Small intestine (tissue), 7 donors: ENCODE data around the gene SAA2. TPM values are rescaled to one million over a fixed set of nuclear protein-coding genes. Genes with fewer than 3 reads are reported as not detected.

Experiments used
- DNase-seq, 2 donors: peaks; one replicate each; pipeline versions ENCODE4 v3.0.0 to v3.0.0-alpha.2; 2013
- FAIRE-seq: peaks from 2 replicates; lab custom pipeline; 2012; peaks lifted over from hg19 to GRCh38; lab: Jason Lieb, UNC
- H3K27ac ChIP-seq, 3 donors: one replicate each; pipeline ENCODE4 v1.5.1; 2013; ENCODE audit warnings: low read length in 2 of 3, mild to moderate bottlenecking in 2 of 3, control low read depth in 1 of 3, inconsistent platforms in 1 of 3, low read depth in 1 of 3, moderate library complexity in 1 of 3
- H3K27me3 ChIP-seq, 3 donors: one replicate each; pipeline ENCODE4 v1.6.1; 2013; ENCODE audit warnings: low read length in 3 of 3, inconsistent platforms in 1 of 3; ENCODE audit not compliant: control insufficient read depth in 3 of 3, insufficient read depth in 3 of 3
- H3K36me3 ChIP-seq, 3 donors: one replicate each; pipeline ENCODE4 v1.6.1; 2013; ENCODE audit warnings: low read length in 3 of 3, inconsistent platforms in 1 of 3, low read depth in 1 of 3, mild to moderate bottlenecking in 1 of 3, moderate library complexity in 1 of 3; ENCODE audit not compliant: control insufficient read depth in 3 of 3, insufficient read depth in 2 of 3
- H3K4me1 ChIP-seq, 3 donors: one replicate each; pipeline ENCODE4 v1.6.1; 2013; ENCODE audit warnings: low read length in 2 of 3, inconsistent platforms in 1 of 3, low read depth in 1 of 3, mild to moderate bottlenecking in 1 of 3, moderate library complexity in 1 of 3; ENCODE audit not compliant: control insufficient read depth in 3 of 3, insufficient read depth in 2 of 3
- H3K4me3 ChIP-seq, 3 donors: one replicate each; pipeline ENCODE4 v1.5.1; 2013; ENCODE audit warnings: low read length in 3 of 3, control low read depth in 1 of 3, inconsistent platforms in 1 of 3, low read depth in 1 of 3, mild to moderate bottlenecking in 1 of 3, moderate library complexity in 1 of 3
- H3K9me3 ChIP-seq, 2 donors: one replicate each; pipeline ENCODE4 v1.6.1; 2013; ENCODE audit warnings: low read depth in 1 of 2, low read length in 1 of 2; ENCODE audit not compliant: control insufficient read depth in 2 of 2, insufficient read depth in 1 of 2
- WGBS, 3 donors: extraction: QIAGEN DNeasy Blood & Tissue Kit; methylation state at CpG; one replicate each; pipeline ENCODE4 v1.1.7; 2013; 5-methylcytosine and 5-hydroxymethylcytosine counted together
- polyA plus RNA-seq, 4 donors: library from polyadenylated mRNA; stranded (reverse) in 3 of 4; unstranded in 1 of 4; fragments of 200-250 nt in 3 of 4; fragments of 120-200 nt in 1 of 4; gene quantifications; one replicate each; pipeline versions ENCODE4 v1.2.1 to v1.2.3, GENCODE V29; 2013
- donor health status: healthy with polysubstance abuse.
- donor health status: control.
- donor health status: control.
- donor health status: Bipolar disorder and iron deficiency.
- donor health status: healthy.

Gene SAA2
- polyA plus RNA-seq, 4 donors, result 1.1 to 9.2 (median 4.9) TPM; not detected in 1

- no peaks in the 10 kb centered on the region for H3K36me3 ChIP-seq
- peaks cover 0 to 6% (median 0%) of the 10 kb centered on the region in 3 donors for H3K27me3 ChIP-seq
- 0% methylated on average over 1 of the region's 1 CpG for WGBS, 3 donors
- no peaks in the 10 kb centered on the region for H3K4me1 ChIP-seq
- H3K27ac ChIP-seq, result no peak overlapping the region
- no peak for FAIRE-seq
- H3K4me3 ChIP-seq, result no peak overlapping the region
- DNase-seq, result peak; percentile 82 to 83
- H3K9me3 ChIP-seq, result peaks cover 0 to 4% of the 10 kb centered on the region in 2 donors
Observed at GRCh38 chr11:18243783-18244362, 4.6 kb downstream of the SAA2 start.

GRCh38 chr11:18239655-18240054 is 8.8 kb downstream of the SAA2 start:
- Histone ChIP-seq H3K27ac (no peak overlapping the region), H3K36me3 (no peaks in the 10 kb centered on the region), H3K4me1 (no peaks in the 10 kb centered on the region), H3K4me3 (no peak overlapping the region), H3K27me3 (peaks cover 0 to 11% (median 0%) of the 10 kb centered on the region in 3 donors), H3K9me3 (peaks cover 0 to 4% of the 10 kb centered on the region in 2 donors)
- WGBS, 3 donors, result 85 to 98% (median 87%) methylated on average over 1 of the region's 1 CpG
- no peak for FAIRE-seq
- no peak for DNase-seq

GRCh38 chr11:18236664-18237356 is 11.7 kb downstream of the SAA2 start, which contains the start of gene SAA4:
Gene SAA4, minus strand, starts transcription at chr11:18236802. Its CDS starts 876 bp downstream, at chr11:18235926.
- H3K27me3 ChIP-seq, result peaks cover 0 to 11% (median 0%) of the 10 kb centered on the region in 3 donors
- no peak within 1 kb of the TSS for H3K4me3 ChIP-seq
- no peaks in the 10 kb centered on the region for H3K9me3 ChIP-seq
- no peaks in the 10 kb centered on the region for H3K36me3 ChIP-seq
- H3K4me1 ChIP-seq, result no peaks in the 10 kb centered on the region
- FAIRE-seq (no peak), DNase-seq (no peak)
- WGBS, 3 donors, result 59 to 72% (median 68%) methylated on average over 2 of the region's 2 CpGs
- no peak within 1 kb of the TSS for H3K27ac ChIP-seq

DNA sequence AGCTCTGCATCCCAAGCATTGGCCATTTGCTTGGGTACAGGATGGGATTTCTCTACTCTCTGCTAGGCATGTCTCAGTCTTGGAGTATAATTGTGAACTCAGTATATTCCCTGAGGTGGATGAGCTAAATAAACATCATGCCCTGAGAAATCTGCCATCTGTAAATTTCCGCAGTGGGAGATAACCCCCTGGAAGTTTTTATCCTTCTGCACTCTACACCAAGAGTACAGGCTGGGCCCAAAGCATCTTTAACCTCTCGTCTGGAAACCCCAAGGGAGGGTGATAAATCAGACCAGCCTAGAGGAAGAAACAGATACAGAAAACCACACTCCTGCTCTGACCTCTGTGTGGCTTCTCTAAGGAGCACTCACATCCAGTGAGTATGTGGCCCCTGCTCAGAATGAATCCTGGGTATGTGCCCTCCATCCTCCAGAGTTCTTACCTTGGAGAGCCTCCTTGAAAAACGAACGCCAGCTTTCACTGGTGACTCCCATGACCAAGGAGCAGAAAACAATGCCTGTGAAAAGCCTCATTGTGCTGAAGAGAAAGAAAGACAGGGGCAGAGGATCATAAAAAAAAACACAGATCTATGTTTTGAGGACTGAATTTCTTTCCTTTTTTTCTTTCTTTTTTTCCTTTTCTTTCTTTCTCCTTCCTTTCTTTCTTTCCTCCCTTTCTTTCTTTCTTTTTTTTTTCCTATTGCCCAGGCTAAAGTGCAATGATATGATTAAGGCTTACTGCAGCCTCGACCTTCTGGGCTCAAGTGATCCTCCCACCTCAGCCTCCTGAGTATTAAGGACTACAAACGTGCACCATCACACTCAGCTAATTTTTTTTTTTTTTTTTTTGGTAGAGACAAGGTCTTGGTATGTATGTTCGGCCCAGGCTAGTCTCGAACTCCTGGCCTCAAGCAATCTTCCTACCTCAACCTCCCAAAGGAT is 12.8 kb downstream of the SAA2 start:
- WGBS, 3 donors, result 56 to 57% (median 56%) methylated on average over 8 of the region's 8 CpGs
- H3K27ac ChIP-seq, result no peak overlapping the region

DNA sequence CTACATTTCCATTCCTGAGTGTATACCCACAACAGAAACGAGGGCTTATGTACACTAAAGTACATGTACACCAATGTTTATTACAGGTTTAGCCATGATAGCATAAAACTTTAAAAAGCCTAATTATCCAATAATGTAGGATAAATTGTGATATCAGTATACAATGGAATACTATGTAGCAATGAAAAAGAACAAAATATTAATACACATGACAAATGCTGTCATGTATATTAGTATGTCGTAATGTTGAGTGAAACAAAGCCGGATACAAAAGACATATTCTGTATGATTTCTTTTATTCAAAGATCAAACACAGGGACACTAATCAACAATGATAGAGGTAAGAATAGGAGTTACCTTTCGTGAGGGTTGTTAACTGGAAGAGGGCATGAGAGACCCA is 14.6 kb downstream of the SAA2 start:
- Histone ChIP-seq H3K27me3 (peaks cover 0 to 8% (median 0%) of the 10 kb centered on the region in 3 donors), H3K36me3 (no peaks in the 10 kb centered on the region), H3K4me3 (no peak overlapping the region), H3K27ac (no peak overlapping the region), H3K9me3 (no peaks in the 10 kb centered on the region), H3K4me1 (no peaks in the 10 kb centered on the region)
- FAIRE-seq, result no peak
- no peak for DNase-seq
- 89 to 93% (median 93%) methylated on average over 4 of the region's 4 CpGs for WGBS, 3 donors

More for the DNA sequence above, 12.8 kb downstream of the SAA2 start:
- Histone ChIP-seq H3K4me1 (no peaks in the 10 kb centered on the region), H3K27me3 (peaks cover 0 to 11% (median 0%) of the 10 kb centered on the region in 3 donors), H3K36me3 (no peaks in the 10 kb centered on the region), H3K4me3 (no peak overlapping the region), H3K9me3 (no peaks in the 10 kb centered on the region)
- FAIRE-seq (no peak), DNase-seq (no peak)

DNA sequence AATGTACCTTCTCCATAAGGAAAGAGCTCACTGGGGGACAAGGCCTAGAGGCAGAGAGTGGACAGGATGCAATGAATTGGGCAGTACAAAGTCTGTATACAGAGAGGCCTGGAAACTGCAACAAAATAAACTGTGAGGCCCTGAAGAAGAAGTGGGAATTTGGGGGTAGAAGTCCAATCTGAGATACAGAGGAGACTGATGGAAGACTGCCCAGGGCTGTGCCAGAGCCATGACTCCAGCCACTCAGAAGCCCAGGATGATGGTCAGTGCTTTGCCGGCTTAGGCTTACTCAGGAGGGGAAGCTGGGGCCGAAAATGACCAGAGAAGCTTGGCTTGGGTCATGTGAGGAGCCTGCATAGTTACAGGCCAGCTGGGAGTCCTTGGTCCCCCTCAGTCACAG is 17.6 kb downstream of the SAA2 start:
- DNase-seq (no peak), FAIRE-seq (no peak)
- Histone ChIP-seq H3K36me3 (no peaks in the 10 kb centered on the region), H3K27me3 (peaks cover 0 to 9% (median 0%) of the 10 kb centered on the region in 3 donors), H3K4me1 (no peaks in the 10 kb centered on the region), H3K9me3 (no peaks in the 10 kb centered on the region), H3K4me3 (no peak overlapping the region), H3K27ac (no peak overlapping the region)
- 66 to 91% (median 79%) methylated on average over 2 of the region's 2 CpGs for WGBS, 3 donors

- FAIRE-seq, result no peak
- Histone ChIP-seq H3K36me3 (no peaks in the 10 kb centered on the region), H3K4me3 (no peak overlapping the region), H3K27ac (peak overlapping the region in 1 of 3 donors; percentile 2), H3K9me3 (no peaks in the 10 kb centered on the region), H3K4me1 (no peaks in the 10 kb centered on the region), H3K27me3 (peaks cover 0 to 3% (median 0%) of the 10 kb centered on the region in 3 donors)
- WGBS, 3 donors, result 59 to 74% (median 67%) methylated on average over 2 of the region's 3 CpGs
- DNase-seq, result no peak
Observed at GRCh38 chr11:18229501-18229900, 19.0 kb downstream of the SAA2 start.

DNA sequence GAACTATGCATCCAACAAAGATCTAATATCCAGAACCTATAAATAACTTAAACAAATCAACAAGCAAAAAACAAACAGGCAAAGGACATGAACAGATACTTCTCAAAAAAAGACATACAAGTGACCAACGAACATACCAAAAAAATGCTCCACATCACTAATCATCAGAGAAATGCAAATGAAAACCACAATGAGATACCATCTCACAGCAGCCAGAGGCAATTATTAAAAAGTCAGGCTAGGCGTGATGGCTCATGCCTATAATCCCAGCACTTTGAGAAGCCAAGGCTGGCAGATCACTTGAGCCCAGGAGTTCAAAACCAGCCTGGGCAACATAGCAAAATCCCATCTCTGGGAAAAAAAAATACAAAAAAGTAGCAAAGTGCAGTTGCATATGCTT is 22.6 kb downstream of the SAA2 start:
- Histone ChIP-seq H3K4me1 (no peaks in the 10 kb centered on the region), H3K4me3 (no peak overlapping the region), H3K27me3 (peaks cover 0 to 3% (median 0%) of the 10 kb centered on the region in 3 donors), H3K27ac (no peak overlapping the region), H3K9me3 (no peaks in the 10 kb centered on the region), H3K36me3 (no peaks in the 10 kb centered on the region)
- FAIRE-seq (no peak), DNase-seq (no peak)
- 59 to 73% (median 65%) methylated on average over 2 of the region's 2 CpGs for WGBS, 3 donors
